Activated B cell treated with CpG ODN at 0.5 μM for 24 hours (primary cell): ENCODE measurements around the gene SLC5A6. TPM values are rescaled to one million over a fixed set of nuclear protein-coding genes. Genes with fewer than 3 reads are reported as not detected.

Source experiments
- ATAC-seq: fragments of 200-7000 bp; cut with Tn5 transposase; one replicate; pipeline ENCODE4 v1.10.0; 2021; ENCODE audit warnings: low read depth, mild to moderate bottlenecking, moderate library complexity
- CTCF ChIA-PET: fragments of 350-600 bp; sonication (Branson Sonifier 250); formaldehyde crosslinking; loops from one replicate; lab custom pipeline; 2021; ENCODE audit warnings: antibody characterized with exemption; lab: Charles Lee
- POLR2A ChIA-PET: fragments of 350-600 bp; sonication (Branson Sonifier 250); formaldehyde crosslinking; loops from one replicate; lab custom pipeline; 2021; ENCODE audit warnings: antibody characterized with exemption; lab: Charles Lee
- DNase-seq: peaks from one replicate; pipeline ENCODE4 v3.0.0; 2022
- H3K27ac Mint-ChIP-seq: one replicate; pipeline ENCODE4 v1.8.0; 2020; ENCODE audit warnings: mixed read lengths
- H3K27me3 Mint-ChIP-seq: one replicate; pipeline ENCODE4 v1.8.0; 2021; ENCODE audit warnings: mixed read lengths
- H3K36me3 Mint-ChIP-seq: one replicate; pipeline ENCODE4 v1.8.0; 2021; ENCODE audit warnings: low read depth, mixed read lengths
- H3K4me1 Mint-ChIP-seq: one replicate; pipeline ENCODE4 v1.8.0; 2021; ENCODE audit warnings: mixed read lengths
- H3K4me3 Mint-ChIP-seq: one replicate; pipeline ENCODE4 v1.8.0; 2020; ENCODE audit warnings: mild to moderate bottlenecking, mixed read lengths
- H3K9me3 Mint-ChIP-seq: one replicate; pipeline ENCODE4 v1.8.0; 2020; ENCODE audit warnings: mixed read lengths
- intact Hi-C: fragments of 100-400 bp; cut with micrococcal nuclease; formaldehyde crosslinking; loops from one replicate; pipeline ENCODE4 v1.15.1; 2024
- total RNA-seq: library from RNA; stranded (reverse); gene quantifications from 2 replicates; pipeline ENCODE4 v1.2.3, GENCODE V29; 2022
- TF ChIP-seq, protein P1 (sequence below): fragments of 200-600 bp; IDR thresholded peaks from one replicate; pipeline ENCODE4 v1.8.0; 2022; ENCODE audit warnings: antibody characterized with exemption, mild to moderate bottlenecking

SLC5A6 gene
- total RNA-seq, 1 donor from 2014 or later, result 69.9 TPM

DNA sequence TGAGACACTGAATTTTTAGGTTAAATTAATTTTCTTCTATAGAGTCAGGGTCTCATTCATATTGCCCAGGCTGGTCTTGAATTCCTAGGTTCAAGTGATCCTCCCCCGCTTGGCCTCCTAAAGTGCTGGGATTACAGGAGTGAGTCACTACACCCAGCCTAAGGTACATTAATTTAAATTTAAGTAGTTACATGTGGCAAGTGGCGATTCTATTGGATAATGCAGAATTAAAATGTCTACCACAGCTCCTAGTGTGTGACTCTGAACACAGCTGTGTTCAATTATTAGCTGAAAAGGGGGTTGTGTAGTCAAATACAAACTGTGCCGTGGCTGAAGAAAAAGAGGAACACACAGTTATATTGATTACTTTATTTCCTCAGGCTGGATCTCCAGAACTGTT is 2.9 kb upstream of the SLC5A6 start:
- H3K27me3 Mint-ChIP-seq, result no peaks in the 10 kb centered on the region
- no peaks in the 10 kb centered on the region for H3K9me3 Mint-ChIP-seq
- peaks cover 53% of the 10 kb centered on the region for H3K4me1 Mint-ChIP-seq
- ATAC-seq (no peak), DNase-seq (no peak)
- ChIA-PET CTCF (no interaction called here), POLR2A (no interaction called here)
- H3K36me3 Mint-ChIP-seq, result peaks cover 39% of the 10 kb centered on the region
- TF ChIP-seq, protein P1, sequence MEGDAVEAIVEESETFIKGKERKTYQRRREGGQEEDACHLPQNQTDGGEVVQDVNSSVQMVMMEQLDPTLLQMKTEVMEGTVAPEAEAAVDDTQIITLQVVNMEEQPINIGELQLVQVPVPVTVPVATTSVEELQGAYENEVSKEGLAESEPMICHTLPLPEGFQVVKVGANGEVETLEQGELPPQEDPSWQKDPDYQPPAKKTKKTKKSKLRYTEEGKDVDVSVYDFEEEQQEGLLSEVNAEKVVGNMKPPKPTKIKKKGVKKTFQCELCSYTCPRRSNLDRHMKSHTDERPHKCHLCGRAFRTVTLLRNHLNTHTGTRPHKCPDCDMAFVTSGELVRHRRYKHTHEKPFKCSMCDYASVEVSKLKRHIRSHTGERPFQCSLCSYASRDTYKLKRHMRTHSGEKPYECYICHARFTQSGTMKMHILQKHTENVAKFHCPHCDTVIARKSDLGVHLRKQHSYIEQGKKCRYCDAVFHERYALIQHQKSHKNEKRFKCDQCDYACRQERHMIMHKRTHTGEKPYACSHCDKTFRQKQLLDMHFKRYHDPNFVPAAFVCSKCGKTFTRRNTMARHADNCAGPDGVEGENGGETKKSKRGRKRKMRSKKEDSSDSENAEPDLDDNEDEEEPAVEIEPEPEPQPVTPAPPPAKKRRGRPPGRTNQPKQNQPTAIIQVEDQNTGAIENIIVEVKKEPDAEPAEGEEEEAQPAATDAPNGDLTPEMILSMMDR, result no peak
- intact Hi-C loops, result loop anchor here (5.0 kb wide), 3 partner anchors 272 to 1537 kb away; partner anchors contain the start of genes CENPA, IFT172 and PPP1CB
- H3K4me3 Mint-ChIP-seq, result no peak overlapping the region
- no peak overlapping the region for H3K27ac Mint-ChIP-seq

DNA sequence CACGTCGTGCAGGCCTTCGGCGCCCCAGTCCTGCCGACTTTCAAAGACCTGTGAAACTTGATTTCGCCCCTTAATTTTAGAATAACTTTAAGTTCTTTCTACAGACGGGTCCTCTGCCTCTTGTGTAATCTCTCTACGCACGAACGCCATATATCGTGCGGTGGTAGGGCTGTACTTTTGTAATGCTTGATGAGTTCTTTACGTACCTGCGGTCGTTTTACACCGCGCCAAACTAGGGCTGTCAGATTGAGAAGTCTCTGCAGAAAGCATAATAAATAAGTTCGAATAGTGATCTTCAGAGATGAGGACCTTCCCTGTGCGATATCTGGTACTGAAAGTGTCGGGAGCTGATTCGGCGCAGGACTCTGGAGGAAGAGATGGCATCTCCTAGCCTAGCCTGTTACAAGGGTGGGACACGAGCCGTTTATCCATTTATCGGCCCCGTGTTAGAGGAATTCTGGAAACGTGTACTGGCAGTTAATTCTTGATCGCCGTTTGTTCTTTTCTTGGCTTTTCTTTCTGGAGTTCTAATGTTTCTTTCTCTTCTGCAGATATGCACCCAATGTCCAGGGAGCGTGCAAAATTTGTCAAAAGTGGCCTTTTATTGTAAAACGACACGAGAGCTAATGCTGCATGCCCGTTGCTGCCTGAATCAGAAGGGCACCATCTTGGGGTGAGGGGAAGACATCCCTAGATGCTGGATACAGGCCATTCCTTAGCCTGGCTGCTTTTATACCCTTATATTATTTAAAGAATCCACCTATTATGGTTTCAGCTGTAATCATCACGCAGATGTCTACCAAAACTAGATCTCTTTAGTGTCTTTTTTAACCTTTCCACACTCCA is 781 bp upstream of the SLC5A6 start:
- Mint-ChIP-seq H3K4me3 (peak overlapping the region; percentile 97), H3K27ac (peak overlapping the region; percentile 100), H3K27me3 (no peaks in the 10 kb centered on the region), H3K4me1 (peaks cover 42% of the 10 kb centered on the region), H3K36me3 (peaks cover 54% of the 10 kb centered on the region), H3K9me3 (no peaks in the 10 kb centered on the region)
- ATAC-seq (peak; percentile 41), DNase-seq (no peak)
- CTCF ChIA-PET, result no interaction called here
- intact Hi-C loops, result loop anchor here (1.0 to 5.0 kb wide), 13 partner anchors 51 to 1539 kb away; partner anchors contain the start of genes CCDC121, EIF2B4, GPN1 and GTF3C2
- TF ChIP-seq, protein P1, result no peak
- POLR2A ChIA-PET, result interaction anchor here (0.6 to 1.9 kb wide), 22 partner anchors 10 to 451 kb away, joined by 3 to 12 read pairs (median 4); partner anchors contain the start of genes ABHD1, AGBL5, GTF3C2 and NRBP1

DNA sequence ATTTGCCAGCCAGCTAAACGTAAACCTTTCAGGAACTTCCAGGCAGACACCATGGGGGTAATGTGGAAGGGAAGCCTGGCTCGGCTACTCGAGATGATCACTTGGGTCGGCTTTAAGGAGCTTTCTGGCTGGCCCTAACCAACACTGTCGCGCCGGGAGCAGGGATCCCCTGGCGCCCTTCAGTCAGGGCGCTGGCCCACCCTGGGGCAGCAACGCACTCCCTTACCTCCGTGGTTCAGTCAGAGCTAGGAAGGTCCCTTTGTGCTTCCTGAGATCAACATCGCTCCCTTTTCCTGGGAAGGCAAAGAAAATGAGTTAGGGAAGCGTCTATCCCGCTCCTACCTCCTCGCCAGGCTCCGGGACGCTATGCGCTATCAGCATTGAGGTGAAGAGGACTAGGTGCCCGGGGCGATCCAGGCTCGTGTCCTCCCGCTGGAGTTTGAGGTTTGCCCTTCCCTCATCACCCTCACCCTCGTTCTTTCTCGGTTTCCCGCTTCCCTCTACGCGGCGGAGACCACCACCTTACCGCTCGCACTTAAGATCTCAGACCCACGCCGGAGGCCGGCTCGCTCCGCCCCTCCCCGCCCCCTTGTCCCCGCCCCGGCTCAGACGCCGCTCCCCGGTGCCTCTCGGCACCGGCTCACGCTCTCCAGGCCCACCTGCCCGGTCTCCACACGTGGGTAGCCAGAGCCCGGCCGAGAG is 676 bp downstream of the SLC5A6 start:
- Mint-ChIP-seq H3K4me1 (peaks cover 27% of the 10 kb centered on the region), H3K27me3 (no peaks in the 10 kb centered on the region), H3K36me3 (peaks cover 60% of the 10 kb centered on the region), H3K4me3 (peak overlapping the region; percentile 97), H3K27ac (peak overlapping the region; percentile 86), H3K9me3 (no peaks in the 10 kb centered on the region)
- DNase-seq (no peak), ATAC-seq (no peak)
- TF ChIP-seq, protein P1, result no peak
- intact Hi-C loops, result loop anchor here (5.0 kb wide), 2 partner anchors 276 to 1541 kb away; partner anchors contain the start of genes IFT172 and PPP1CB
- ChIA-PET POLR2A (interaction anchor here (0.7 to 1.9 kb wide), 26 partner anchors 9 to 452 kb away, joined by 3 to 12 read pairs (median 4); partner anchors contain the start of genes ABHD1, AGBL5, GTF3C2 and NRBP1), CTCF (no interaction called here)

DNA sequence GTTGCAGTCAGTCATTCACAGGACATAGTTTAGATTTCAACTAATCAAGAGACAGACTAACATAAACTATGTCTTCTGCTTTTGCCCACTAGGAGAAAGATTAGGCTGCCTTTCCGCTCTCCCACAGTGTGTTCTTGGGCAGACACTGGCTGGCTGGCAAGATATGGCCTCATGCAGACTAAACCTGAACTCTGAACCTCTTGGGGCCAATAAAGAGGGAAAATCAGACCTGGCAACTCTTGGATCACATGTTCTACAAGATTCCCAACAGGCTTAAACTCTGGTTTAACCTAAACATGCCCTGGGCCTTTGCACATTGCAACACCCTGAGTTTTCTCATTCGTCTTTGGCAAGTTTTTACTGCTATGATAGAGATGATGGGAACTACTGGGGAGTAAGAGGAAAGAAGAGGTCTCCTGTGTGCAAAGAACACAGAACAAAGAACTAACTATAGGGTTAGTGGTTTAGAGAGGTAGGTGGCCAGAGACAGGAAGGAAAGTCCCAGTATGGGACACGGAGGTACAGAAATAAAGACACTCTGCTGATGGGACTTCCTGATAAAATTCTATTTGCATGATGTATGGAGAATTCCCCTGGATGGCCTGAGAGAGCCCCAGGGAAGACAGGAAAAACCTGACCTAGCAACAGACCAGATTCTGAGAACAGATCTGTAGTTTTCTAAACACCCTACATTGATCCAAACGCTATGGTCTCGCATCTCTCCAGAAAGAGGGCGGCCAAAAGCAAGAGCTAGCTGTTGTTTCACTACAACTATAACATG is 2.3 kb downstream of the SLC5A6 start:
- Mint-ChIP-seq H3K9me3 (no peaks in the 10 kb centered on the region), H3K27ac (peak overlapping the region; percentile 37), H3K36me3 (peaks cover 65% of the 10 kb centered on the region), H3K4me3 (no peak overlapping the region), H3K27me3 (no peaks in the 10 kb centered on the region), H3K4me1 (peaks cover 23% of the 10 kb centered on the region)
- DNase-seq (no peak), ATAC-seq (no peak)
- TF ChIP-seq, protein P1, result no peak
- CTCF ChIA-PET, result no interaction called here
- POLR2A ChIA-PET, result interaction anchor here (1.0 kb wide), 1 partner anchor 200 kb away, joined by 3 read pairs; the partner anchor contains the start of gene PPM1G
- intact Hi-C loops, result loop anchor here (5.0 kb wide), 2 partner anchors 277 to 1542 kb away; partner anchors contain the start of genes IFT172 and PPP1CB
